Ureter (tissue), 1 donor: ENCODE data around the gene TRAPPC4. TPM values are rescaled to one million over a fixed set of nuclear protein-coding genes. Genes with fewer than 3 reads are reported as not detected.

ENCODE experiments used
- DNase-seq: peaks from one replicate; pipeline ENCODE4 v3.0.0-alpha.2; 2020; ENCODE audit warnings: low spot score
- total RNA-seq: library from RNA; stranded (reverse); gene quantifications from one replicate; pipeline ENCODE4 v1.2.4, GENCODE V29; 2023
- donor health status: DM: yes; HTN: yes; CAD: no.

The TRAPPC4 gene
- total RNA-seq, 1 donor from 2014 or later: 72.4 TPM

DNA sequence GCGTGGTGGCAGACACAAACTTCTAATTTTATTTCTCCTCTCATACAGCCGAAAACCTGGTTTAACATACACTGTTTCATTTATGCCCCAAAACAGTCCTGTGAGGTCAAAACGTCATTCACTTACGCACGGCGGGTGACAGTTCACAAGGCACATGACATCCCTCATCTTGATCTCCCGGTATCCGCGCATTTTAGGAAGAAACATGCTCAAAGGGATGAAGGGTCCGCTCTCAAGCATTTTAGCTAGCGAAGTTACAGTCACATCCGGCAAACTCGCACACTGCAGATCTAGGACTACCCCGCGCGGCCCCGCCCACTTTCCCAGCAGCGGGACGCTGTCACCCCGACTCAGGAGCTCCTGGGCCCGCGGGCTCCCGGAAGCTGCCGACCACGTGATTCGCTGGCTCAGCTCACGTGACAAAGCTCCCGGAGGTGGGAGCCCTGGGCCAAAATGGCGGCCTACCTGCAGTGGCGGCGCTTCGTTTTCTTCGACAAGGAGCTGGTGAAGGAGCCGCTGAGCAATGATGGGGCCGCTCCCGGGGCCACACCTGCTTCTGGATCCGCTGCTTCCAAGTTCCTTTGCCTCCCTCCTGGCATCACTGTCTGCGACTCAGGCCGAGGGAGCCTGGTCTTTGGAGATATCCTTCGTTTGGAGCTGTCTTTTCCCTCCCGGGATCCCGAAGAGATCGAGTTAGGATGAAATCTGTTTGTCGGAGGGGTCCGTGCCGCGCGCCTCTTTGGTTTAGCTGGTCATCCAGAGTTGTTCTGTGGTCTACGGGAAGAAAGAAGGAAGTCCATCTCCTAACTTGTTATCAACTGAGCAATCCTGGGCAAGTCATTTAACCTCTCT, 49.0 kb downstream of the TRAPPC4 start, which contains the start of gene VPS11:
TSS of gene VPS11 (plus strand) at position 448 of the 852 bp plus-strand sequence. CDS start at position 454, 6 bp downstream.
- peak; percentile 97 for DNase-seq

Other genes with a start within 250 kb of the TRAPPC4 start
- gene DDX6, start 227.6 kb upstream of the TRAPPC4 start, total RNA-seq: 174 TPM
- gene CXCR5, start 134.9 kb upstream of the TRAPPC4 start, total RNA-seq: not detected
- gene BCL9L, start 92.8 kb upstream of the TRAPPC4 start, total RNA-seq: 87.8 TPM
- 240 TPM for gene UPK2, start 62.5 kb upstream of the TRAPPC4 start, total RNA-seq
- not detected for gene FOXR1, start 47.0 kb upstream of the TRAPPC4 start, total RNA-seq
- gene CENATAC, start 20.6 kb upstream of the TRAPPC4 start, total RNA-seq: 51.6 TPM
- 1,353 TPM for gene RPS25, start 423 bp upstream of the TRAPPC4 start, total RNA-seq
- gene SLC37A4, start 12.1 kb downstream of the TRAPPC4 start, total RNA-seq: 16.9 TPM
- 162 TPM for gene HYOU1, start 38.4 kb downstream of the TRAPPC4 start, total RNA-seq
- 38.6 TPM for gene VPS11, start 49.1 kb downstream of the TRAPPC4 start, total RNA-seq
- 26.4 TPM for gene HMBS, start 66.1 kb downstream of the TRAPPC4 start, total RNA-seq
- gene DPAGT1, start 83.1 kb downstream of the TRAPPC4 start, total RNA-seq: 45.4 TPM
- 10.1 TPM for gene C2CD2L, start 88.6 kb downstream of the TRAPPC4 start, total RNA-seq
- 28.8 TPM for gene HINFP, start 102.8 kb downstream of the TRAPPC4 start, total RNA-seq
- gene ABCG4, start 130.3 kb downstream of the TRAPPC4 start, total RNA-seq: 0.42 TPM
- 31.5 TPM for gene NLRX1, start 150.0 kb downstream of the TRAPPC4 start, total RNA-seq
- gene NHERF4, start 166.7 kb downstream of the TRAPPC4 start, total RNA-seq: 1.7 TPM
- gene CBL, start 187.6 kb downstream of the TRAPPC4 start, total RNA-seq: 17.9 TPM